22Rv1 (cell line): Measurements from ENCODE around the gene ZBTB1.

Source experiments
- ZFX ChIP-seq: fragments of 450-650 bp; IDR thresholded peaks from 2 replicates; pipeline ENCODE4 v1.6.1; 2017; ENCODE audit warnings: antibody characterized with exemption, borderline replicate concordance
- TF ChIP-seq, protein P1 (sequence below): fragments of 450-650 bp; IDR thresholded peaks from 2 replicates; pipeline ENCODE4 v1.5.1; 2017; ENCODE audit warnings: mild to moderate bottlenecking

DNA sequence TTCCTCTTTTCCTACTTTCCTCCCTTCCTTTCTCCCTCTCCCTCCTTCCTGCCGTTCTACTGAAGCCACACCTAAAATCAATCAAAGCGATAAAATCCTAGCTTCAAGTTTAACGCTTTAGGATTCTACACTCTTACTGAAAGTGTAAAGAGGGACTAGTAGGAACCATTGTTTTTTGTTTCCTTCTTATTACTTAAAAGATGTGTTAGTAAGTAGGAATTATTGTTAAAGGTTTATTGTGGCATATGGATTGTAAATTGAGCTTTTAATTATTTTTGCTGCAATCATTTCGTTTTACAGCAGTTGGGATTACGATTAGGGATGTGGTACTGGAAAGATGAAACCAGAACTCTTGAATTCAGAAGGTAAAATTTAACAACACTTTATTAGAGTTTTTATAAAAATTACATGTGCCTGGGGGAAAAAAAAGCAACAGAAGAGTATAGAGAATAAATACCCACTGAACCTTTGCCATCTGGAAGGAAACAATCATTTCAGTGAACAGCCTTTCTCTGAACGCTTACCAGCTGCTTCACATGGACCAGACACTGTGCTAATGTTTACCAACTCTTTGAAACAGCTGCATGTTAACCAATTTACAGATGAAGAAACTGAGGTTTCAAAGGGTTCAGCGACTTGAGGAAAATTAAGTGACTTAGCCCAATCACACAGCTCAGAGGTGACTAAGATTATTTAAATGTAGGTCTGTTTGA, 46.2 kb downstream of the ZBTB1 start:
- TF ChIP-seq, protein P1, sequence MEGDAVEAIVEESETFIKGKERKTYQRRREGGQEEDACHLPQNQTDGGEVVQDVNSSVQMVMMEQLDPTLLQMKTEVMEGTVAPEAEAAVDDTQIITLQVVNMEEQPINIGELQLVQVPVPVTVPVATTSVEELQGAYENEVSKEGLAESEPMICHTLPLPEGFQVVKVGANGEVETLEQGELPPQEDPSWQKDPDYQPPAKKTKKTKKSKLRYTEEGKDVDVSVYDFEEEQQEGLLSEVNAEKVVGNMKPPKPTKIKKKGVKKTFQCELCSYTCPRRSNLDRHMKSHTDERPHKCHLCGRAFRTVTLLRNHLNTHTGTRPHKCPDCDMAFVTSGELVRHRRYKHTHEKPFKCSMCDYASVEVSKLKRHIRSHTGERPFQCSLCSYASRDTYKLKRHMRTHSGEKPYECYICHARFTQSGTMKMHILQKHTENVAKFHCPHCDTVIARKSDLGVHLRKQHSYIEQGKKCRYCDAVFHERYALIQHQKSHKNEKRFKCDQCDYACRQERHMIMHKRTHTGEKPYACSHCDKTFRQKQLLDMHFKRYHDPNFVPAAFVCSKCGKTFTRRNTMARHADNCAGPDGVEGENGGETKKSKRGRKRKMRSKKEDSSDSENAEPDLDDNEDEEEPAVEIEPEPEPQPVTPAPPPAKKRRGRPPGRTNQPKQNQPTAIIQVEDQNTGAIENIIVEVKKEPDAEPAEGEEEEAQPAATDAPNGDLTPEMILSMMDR, result no peak
- no peak for TF ChIP-seq ZFX
